Retinal pigment epithelial cell (primary cell): ENCODE data around the gene NOP16.

Experiments
- DNase-seq: peaks from one replicate; pipeline ENCODE4 v3.0.0-alpha.2; 2010; ENCODE audit warnings: low read depth
- H3K4me3 ChIP-seq: 2 replicates; pipeline ENCODE4 v1.5.1; 2011; ENCODE audit warnings: mild to moderate bottlenecking, low read length, control low read depth, moderate library complexity
- TF ChIP-seq, protein P1 (sequence below): conservative IDR thresholded peaks from 2 replicates; pipeline ENCODE4 v1.5.1; 2011; ENCODE audit warnings: low read depth, low read length, control low read depth, inconsistent platforms

Gene NOP16

GRCh38 chr5:176342158-176342483 lies 46.3 kb downstream of the NOP16 start:
- H3K4me3 ChIP-seq: no peak overlapping the region
- TF ChIP-seq, protein P1, sequence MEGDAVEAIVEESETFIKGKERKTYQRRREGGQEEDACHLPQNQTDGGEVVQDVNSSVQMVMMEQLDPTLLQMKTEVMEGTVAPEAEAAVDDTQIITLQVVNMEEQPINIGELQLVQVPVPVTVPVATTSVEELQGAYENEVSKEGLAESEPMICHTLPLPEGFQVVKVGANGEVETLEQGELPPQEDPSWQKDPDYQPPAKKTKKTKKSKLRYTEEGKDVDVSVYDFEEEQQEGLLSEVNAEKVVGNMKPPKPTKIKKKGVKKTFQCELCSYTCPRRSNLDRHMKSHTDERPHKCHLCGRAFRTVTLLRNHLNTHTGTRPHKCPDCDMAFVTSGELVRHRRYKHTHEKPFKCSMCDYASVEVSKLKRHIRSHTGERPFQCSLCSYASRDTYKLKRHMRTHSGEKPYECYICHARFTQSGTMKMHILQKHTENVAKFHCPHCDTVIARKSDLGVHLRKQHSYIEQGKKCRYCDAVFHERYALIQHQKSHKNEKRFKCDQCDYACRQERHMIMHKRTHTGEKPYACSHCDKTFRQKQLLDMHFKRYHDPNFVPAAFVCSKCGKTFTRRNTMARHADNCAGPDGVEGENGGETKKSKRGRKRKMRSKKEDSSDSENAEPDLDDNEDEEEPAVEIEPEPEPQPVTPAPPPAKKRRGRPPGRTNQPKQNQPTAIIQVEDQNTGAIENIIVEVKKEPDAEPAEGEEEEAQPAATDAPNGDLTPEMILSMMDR: no peak
- no peak for DNase-seq

DNA sequence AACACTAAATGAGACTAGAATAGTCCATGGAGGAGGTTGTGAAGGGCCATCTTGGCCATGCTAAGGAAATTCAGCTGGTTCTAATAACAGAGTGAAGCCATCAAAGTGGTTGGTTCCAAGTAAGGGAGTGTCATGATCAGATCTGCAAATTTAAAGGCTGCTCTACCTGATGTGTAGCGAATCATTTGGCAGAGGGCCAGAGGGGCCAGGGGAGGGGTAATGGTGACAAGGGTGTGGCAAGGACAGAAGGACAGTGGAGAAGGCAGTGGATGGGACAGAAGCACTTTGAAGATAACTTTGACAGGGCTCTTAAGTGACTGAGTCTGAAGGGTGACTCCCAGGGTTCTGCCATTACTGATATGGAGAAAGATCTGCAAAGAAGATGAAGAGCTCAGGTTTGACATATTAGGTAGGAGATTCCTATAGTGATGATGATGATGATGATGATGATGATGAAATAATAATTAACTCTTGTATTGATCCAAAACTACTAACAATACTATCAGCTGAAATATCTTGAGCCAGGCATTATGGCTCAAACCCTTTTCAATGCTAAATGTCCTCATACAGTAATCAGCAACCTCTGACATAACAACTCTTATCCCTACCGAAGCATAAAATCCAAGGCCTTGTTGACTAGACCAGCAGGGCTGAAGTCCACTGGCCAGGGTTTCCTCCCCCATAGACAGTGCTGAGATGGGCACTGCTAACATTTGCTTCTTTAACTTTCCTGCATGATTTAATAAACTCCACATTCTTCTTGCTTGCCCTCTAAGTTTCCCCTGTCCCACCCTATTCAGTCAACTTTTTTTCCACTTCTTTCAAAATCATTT lies 46.9 kb downstream of the NOP16 start:
- DNase-seq: no peak
- TF ChIP-seq, protein P1: no peak
- no peak overlapping the region for H3K4me3 ChIP-seq

GRCh38 chr5:176339304-176339703 lies 49.1 kb downstream of the NOP16 start:
- no peak for DNase-seq
- TF ChIP-seq, protein P1: no peak
- no peak overlapping the region for H3K4me3 ChIP-seq

GRCh38 chr5:176337913-176338312 lies 50.5 kb downstream of the NOP16 start:
- TF ChIP-seq, protein P1: no peak
- DNase-seq: no peak
- H3K4me3 ChIP-seq: no peak overlapping the region

DNA sequence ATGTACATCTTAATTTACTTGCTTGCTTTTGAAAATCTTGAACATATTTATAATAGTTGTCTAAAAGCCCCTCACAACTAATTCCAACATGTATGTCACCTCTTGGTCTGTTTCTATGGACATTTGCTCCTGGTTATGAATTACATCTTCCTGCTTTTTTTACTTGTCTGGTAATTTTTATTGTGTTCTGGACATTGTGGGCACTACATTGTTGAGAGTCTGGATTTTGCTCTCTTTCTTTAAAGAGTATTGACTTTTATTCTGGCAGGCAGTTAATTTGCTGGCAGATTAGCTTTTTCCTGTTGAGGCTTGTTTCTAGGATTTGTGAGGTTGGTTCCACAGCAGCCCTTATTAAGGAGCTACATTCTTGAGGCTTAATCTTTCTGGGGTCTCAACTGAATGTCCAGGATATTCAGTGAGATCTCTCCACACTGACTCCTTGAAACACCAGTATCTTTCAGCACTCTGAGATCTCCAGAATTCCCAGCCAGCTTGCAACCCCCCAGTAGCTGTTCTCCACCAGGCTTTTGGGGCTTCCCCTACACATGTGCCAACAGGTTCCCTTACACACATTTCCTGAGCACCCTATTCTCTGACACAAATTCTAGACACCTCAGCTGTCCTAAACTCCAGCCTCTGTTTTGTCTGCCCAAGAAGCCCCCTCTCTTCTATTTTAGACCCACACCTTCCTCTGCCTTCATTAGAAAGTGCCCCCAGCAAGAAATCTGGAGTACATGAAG lies 54.2 kb downstream of the NOP16 start:
- no peak overlapping the region for H3K4me3 ChIP-seq
- DNase-seq: no peak
- TF ChIP-seq, protein P1: no peak
